ENCODE data around the gene HMG20B.
"Not testable (repeated sequence)": the region's sequence is repeated elsewhere in the genome, so short reads cannot be mapped to it uniquely, and the experiment has no call there.

- not testable (repeated sequence) for TF ChIP-seq POLR2A, POLR2AphosphoS5, CTCF, EP300 (IDR thresholded peaks at IDR 0.05)
Measured at GRCh38 chr19:3570042-3570441, 2.7 kb upstream of the HMG20B start.

Measured in stomach (tissue), 4 donors.